GM12874 (cell line): ENCODE measurements around the gene PPY.

Experiments used
- CTCF ChIP-seq: IDR thresholded peaks from 2 replicates; pipeline ENCODE4 v1.5.1; 2011; ENCODE audit warnings: low read depth, mild to moderate bottlenecking, control low read depth, low read length, moderate library complexity; ENCODE audit not compliant: insufficient read depth

The PPY gene

GRCh38 chr17:43983196-43983514 lies 40.9 kb upstream of the PPY start:
- TF ChIP-seq CTCF: no peak

- no peak for TF ChIP-seq CTCF
Measured at GRCh38 chr17:43982171-43982570, 39.9 kb upstream of the PPY start.

- TF ChIP-seq CTCF: no peak
Measured at GRCh38 chr17:43979671-43980070, 37.4 kb upstream of the PPY start.

GRCh38 chr17:43979011-43979410 lies 36.7 kb upstream of the PPY start:
- TF ChIP-seq CTCF: no peak

GRCh38 chr17:43978078-43978477 lies 35.8 kb upstream of the PPY start:
- no peak for TF ChIP-seq CTCF

- TF ChIP-seq CTCF: no peak
Measured at GRCh38 chr17:43976963-43977837, 34.9 kb upstream of the PPY start.

- TF ChIP-seq CTCF: no peak
Measured at GRCh38 chr17:43975898-43976297, 33.6 kb upstream of the PPY start.
